HL-60 (cell line): ENCODE results near the gene SCLT1.

Experiments used
- DNase-seq, 2 experiments: peaks; one replicate each; pipeline ENCODE4 v3.0.0-alpha.2; 2010 to 2020; ENCODE audit warnings: low read depth in 1 of 2, low spot score in 1 of 2
- H3K27ac ChIP-seq: fragments of 250-450 bp; sonication (Bioruptor Pico); replicated peaks from 2 replicates; pipeline ENCODE4 v1.5.1; 2020; ENCODE audit warnings: mild to moderate bottlenecking, moderate library complexity
- H3K27me3 ChIP-seq: fragments of 250-450 bp; sonication (Bioruptor Pico); 2 replicates; pipeline ENCODE4 v1.5.1; 2021; ENCODE audit warnings: mild to moderate bottlenecking, moderate library complexity; ENCODE audit not compliant: insufficient read depth, poor library complexity, severe bottlenecking
- H3K4me3 ChIP-seq: replicated peaks from 2 replicates; pipeline ENCODE4 v1.5.1; 2011; ENCODE audit warnings: mild to moderate bottlenecking, control low read depth, low read length; ENCODE audit not compliant: insufficient read depth
- CTCF ChIP-seq: IDR thresholded peaks from one replicate; pipeline ENCODE4 v1.5.1; 2011; ENCODE audit warnings: low read length, control low read depth, inconsistent platforms; ENCODE audit not compliant: insufficient read depth
- GABPA ChIP-seq: IDR thresholded peaks from 2 replicates; pipeline ENCODE4 v1.6.1; 2012; ENCODE audit warnings: low read depth
- POLR2AphosphoS5 ChIP-seq: IDR thresholded peaks from 2 replicates; pipeline ENCODE4 v1.6.1; 2012; ENCODE audit warnings: low read depth
- REST ChIP-seq: IDR thresholded peaks from 2 replicates; pipeline ENCODE4 v1.6.1; 2012; ENCODE audit warnings: low read depth; ENCODE audit not compliant: insufficient replicate concordance
- SPI1 ChIP-seq: IDR thresholded peaks from 2 replicates; pipeline ENCODE4 v1.6.1; 2012; ENCODE audit warnings: low read depth, mild to moderate bottlenecking, borderline replicate concordance

Gene SCLT1

GRCh38 chr4:129117705-129118104 lies 24.4 kb upstream of the SCLT1 start:
- Histone ChIP-seq H3K4me3 (no peak overlapping the region), H3K27me3 (no peaks in the 10 kb centered on the region), H3K27ac (no peak overlapping the region)
- no peak for TF ChIP-seq CTCF
- no peak for TF ChIP-seq REST
- no peak for TF ChIP-seq GABPA
- no peak for TF ChIP-seq SPI1
- TF ChIP-seq POLR2AphosphoS5, result no peak
- no peak for DNase-seq

- DNase-seq, result no peak
- no peak overlapping the region for H3K4me3 ChIP-seq
- no peaks in the 10 kb centered on the region for H3K27me3 ChIP-seq
- no peak overlapping the region for H3K27ac ChIP-seq
- TF ChIP-seq REST (no peak), POLR2AphosphoS5 (no peak), GABPA (no peak), SPI1 (no peak), CTCF (no peak)
Measured at GRCh38 chr4:129113919-129114318, 20.6 kb upstream of the SCLT1 start.

- no peaks in the 10 kb centered on the region for H3K27me3 ChIP-seq
- H3K4me3 ChIP-seq, result no peak overlapping the region
- TF ChIP-seq POLR2AphosphoS5 (no peak), GABPA (no peak), CTCF (no peak), REST (no peak), SPI1 (no peak)
- H3K27ac ChIP-seq, result no peak overlapping the region
- DNase-seq, result no peak
Measured at GRCh38 chr4:129113434-129113833, 20.1 kb upstream of the SCLT1 start.
